Measurements from ENCODE around the gene ADARB1.

ADARB1 gene

DNA sequence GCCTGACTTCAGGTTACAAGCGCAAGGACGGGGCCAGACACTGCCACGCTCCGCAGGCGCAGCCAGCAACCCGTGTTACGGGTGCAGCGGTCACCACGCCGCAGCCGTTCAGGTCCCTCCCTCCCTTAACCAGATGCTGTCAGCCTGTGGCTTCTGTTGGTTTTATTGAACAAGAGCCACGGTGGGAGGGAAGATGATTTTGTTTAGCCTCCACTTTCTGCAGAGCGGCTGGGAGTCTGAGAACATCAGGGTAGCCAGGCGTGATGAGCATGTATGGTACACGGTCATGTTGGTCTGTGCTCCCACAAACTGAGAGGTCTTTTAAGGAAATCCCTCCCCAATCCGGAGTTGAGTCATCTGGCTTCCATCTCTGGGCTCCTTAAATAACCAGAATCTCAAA lies 18.5 kb upstream of the ADARB1 start:
- DNase-seq, result no peak

DNA sequence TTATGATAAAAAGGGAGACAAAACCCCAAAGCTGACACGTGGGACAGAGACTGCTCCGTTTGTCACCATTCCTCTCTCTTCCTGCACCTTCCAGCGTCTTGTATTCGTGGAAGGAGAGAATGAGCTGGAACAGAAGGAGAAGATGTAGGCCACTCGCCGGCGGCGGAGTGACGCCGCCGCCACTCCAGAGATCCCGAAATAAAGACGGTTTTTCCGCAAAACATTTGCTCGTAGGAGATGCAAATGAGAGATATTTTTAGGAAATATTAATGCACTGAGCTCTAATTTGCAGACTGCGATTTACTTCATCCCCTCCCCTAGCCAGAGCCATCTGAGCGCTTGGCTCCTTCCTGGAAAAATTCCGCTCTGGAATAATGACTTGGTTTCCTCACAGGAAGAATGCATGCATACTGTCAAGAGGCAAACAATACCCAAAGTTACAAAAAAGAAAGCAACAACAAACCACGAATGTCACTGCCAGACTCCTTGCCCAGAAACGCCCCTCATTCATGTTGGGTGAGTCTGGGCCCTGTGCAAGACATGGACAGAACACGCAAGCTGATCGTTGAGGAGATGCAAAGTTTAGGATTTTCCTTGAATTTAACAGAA lies 18.0 kb upstream of the ADARB1 start:
- DNase-seq, result no peak

DNA sequence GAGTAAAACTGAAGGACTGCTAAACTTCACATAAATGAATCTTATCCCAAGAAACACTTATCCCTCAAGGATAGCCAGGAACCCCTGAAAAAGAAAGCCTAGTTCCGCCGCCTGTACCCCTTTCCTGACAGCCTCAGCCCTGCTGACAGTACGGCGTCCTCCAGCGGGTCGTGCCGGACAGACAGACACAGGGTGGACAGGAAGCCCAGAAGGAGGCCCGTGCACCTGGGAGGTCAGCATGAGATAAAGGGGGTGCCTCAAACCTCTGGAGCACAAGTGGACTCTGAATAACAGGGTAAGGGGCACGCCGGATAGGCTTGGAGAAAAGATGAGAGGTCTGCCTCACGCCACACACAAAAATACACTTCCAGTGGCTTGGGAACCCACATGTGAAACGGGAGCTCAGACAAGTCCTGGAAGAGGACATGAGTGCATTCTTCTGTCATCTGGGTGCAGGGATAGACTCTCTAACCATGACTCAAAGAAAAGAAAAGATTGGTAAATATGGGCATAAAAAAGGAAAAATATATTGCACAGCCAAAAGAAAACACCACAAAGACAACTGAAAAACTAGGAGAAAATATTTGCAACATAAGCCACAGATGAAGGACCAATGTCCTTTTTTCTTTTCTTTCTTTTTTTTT lies 17.3 kb upstream of the ADARB1 start:
- DNase-seq, result no peak

DNA sequence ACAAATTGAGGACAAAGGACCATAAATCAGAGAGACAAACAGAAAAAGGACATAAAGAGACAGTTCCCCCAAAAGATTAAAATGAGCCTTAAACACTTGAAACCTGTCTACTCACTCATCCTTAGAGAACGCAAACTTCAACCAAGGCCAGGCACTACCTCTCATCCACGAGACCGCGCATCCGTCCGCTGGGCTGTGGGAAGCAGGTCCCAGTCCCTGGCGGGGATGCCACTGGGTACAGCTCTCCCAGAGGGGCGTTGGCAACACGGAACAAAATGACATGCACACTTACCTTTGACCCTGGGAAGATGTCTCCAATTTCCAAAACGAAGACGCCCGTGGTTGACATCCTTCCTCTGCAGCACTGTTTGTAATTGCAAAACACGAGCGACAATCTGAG lies 16.5 kb upstream of the ADARB1 start:
- no peak for DNase-seq

DNA sequence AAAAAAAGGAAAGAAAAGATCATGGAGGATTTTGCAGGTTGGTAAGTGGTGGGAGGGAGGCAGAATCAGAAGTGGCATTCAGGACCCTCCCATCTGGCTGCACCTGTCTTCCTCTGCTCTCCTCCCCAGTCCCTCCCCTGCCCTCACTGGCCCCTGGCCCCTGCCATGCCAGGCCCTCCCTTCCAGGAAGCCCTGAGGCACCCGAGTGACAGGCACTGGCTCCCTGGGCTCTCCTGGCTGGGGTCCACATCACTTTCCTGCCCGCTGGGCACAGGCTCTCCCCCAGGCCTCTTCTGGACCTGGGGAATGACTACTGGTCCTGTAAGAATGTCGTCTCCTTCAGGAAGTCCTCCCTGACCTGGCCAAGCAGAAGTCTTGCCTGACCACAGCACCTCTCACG lies 15.3 kb upstream of the ADARB1 start:
- no peak for DNase-seq

DNA sequence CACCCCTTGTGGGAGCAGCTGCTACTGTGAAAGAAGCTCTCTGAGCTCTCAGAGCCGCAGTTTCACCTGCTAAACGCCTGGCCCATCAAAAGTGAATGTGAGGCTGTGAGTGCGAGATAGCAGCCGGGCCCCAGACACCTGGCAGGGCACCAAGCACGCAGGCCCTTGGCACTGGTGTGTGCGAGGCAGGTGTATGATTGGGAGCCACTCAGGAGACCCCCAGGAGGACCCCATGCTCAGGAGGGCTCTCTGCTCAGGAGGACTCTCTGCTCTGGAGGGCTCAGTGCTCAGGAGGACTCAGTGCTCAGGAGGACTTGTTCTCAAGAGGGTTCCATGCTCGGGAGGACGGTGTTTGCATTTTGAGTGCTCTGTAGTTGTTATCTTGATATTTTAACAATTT lies 14.3 kb upstream of the ADARB1 start:
- no peak for DNase-seq

DNA sequence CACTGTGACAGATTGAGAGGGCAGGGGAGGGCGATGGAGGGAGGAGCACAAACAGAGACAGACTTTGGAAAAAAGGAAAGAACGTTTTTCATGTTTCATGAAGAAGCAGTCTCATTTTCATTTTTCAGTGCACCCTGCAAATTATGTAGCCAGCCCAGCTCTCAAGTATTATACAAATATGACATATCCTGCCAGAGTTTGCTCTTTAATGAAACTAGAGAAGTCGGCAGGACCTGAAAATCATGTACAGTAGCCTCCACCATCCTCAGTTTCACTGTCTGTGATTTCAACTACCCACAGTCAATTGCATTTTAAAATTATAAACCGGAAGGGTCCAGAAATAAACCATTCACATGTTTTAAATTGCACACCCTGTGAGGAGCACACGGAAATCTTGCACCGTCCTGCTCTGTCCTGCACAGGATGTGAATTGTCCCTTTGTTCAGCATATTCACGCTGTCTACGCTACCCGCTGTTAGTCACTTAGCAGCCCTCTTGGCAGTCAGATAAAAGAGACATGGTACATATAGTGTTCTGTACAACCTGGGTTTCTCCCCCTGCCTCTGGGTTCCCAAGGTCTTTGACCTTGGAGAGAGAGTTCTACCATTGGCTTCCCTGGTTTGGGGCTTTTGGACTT lies 13.6 kb upstream of the ADARB1 start:
- DNase-seq, result no peak

DNA sequence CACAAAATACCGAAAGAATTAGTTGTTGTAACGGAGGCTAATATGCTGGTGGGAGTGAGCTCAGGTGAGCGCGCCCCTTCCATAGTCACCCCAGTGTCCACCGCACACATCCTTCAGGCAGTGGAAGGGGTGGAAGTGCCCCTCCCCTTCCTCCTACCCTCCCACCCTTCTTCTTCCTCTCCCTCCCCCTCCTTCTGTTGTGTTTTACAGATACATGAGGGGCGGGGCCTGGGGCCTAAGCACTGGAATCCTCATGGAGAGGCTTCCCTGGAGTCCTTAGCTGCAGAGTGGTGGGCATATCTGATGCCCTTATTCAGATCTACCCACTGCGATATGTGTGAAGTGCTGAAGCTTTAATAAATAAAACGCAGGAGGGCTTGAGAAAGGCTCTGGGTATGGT lies 10.3 kb upstream of the ADARB1 start:
- DNase-seq, result no peak

DNA sequence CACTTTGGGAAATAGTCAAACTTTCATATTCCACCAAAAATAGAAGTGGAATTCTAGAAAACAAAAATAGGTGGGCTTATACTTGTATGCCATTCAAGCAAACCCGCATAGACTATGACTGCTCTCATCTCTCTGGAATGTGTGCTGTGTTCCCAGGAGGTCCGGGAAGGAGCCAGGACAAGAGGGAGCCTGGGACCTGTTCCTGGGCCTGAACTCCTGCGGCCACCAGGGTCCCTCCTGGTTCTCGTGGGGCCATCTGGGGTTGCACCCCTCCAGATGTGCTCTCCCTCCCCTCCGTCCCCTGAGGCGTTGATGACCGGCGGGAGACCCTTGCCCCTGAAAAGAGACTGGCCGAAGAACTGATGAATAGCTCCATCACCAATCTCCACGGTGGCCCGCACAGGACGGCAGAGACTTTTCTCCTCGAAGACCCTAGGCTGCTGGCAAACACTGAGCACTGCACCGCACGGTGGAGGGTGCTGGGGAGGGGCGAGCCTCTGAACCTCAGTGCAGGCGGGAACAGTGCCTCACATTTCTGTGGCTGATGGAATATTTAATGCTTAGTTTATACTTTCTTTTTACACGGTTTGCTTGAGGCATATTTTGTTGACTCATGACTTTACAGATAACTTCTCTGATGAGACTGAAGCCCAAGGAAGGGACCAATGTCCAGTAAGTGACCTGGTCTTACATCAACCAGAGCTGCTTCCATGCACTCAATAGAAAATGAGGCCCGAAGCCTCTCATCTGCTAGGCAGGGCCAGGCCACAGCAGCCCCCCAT lies 9.6 kb upstream of the ADARB1 start:
- no peak for DNase-seq

DNA sequence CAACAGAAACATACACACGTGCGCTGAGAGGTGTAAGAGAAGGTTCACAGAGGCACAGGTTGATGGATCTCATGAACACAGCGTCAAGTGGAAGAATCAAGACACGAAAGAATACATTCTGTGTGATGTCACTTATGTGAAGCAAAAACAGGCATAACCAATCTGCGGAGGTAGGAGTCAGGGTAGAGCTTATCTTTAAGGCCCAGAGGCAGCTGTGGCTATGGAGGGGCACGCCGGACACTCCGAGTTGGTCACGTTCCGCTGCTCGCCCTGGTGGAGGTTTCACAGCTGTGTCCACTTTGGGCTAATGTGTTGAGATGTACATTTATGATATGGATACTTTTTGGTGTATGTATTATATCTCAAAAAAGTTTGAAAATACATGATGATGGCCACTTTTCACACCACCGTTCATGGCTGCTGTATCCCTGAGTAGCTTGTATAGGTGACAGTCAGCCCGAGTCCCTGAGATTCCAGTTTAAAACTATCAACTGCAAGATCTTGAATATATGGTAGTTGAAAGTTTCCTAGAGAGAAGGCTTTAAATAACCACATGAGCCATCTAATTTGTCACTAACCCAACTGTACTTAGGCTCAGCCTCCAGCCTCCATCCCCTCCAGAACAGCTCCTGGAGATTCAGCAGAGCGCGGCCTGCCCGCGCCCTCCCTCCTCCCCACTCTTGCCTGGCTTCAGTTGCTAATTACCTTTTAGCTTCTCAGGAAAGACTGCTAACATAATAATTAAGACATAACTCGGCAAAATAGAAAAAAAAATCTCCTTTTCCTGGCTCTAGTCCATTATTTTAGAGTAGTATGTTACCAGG lies 6.7 kb upstream of the ADARB1 start:
- DNase-seq, result no peak

DNA sequence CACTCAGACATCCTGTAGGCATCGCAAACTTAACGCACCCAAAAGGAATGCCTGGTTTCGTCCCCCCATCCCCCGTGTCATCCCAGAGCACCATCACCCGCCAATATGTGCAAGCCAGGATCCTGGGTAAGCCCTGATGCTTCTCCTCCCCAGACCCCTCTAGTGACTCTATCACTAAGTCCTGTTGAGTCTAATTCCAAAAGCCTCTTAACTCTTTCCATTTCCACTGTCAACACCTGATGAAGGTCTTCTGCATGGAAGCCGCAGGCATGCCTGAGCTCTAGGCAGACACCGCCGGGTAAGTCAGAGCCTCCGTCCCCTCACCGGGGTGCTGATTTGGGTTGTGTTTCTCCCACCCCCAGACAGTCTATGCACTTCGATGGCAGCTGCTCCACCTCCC lies 5.3 kb upstream of the ADARB1 start:
- DNase-seq, result no peak

DNA sequence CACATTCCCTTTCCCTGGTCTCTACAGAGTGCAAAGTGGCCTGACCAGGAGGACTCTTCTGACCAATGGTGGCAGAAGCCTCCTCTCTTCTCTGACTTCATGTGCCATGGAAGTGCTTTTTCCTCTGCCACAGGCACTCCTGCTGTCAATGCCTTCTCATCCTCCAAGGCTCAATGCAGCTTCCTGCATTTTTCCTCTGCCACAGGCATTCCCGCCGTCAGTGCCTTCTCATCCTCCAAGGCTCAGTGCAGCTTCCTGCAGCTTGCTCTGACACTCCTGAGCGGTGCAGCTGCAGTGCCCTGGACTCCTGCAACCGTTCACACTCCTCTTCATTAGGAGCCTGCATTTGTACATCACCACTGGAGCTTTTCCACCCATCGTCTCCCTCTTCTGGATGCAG lies 4.7 kb upstream of the ADARB1 start:
- no peak for DNase-seq

DNA sequence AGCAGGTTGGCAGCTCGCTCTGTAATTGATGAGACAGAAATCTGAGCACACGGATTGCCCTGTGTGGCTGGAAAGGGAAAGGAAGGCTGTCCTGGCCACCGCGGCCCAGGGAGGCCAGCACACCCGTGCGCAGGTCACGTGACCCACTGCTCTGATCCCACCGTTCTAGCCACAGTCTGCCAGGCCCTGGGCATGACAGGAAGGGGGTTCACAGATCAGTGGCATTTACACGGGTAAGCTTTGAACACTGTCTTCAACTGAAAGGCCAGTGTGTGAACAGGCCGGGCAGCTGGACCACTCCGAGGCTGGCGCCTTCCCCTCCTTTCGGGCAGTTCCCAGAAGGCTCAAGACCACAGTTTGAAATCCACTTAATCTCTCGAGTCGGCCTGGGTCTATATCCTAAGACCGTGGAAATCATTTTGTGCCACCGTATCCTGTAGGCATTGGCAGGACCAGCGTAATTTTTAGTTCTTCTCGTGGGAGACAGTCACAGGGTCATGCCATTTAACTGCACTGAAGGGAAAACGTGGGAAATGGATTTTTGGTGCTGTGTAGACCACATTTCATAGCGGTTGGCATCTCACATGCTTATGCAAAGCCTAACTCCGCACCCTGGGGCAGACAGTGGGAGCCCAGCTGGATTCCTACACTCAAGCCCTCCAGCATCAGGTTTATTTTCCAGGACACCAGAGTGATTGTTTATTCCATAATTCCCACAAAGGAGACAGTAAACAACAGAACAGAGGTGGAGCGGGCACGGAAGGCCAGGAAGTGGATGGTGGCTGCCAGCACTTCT lies 3.1 kb upstream of the ADARB1 start:
- DNase-seq, result no peak

DNA sequence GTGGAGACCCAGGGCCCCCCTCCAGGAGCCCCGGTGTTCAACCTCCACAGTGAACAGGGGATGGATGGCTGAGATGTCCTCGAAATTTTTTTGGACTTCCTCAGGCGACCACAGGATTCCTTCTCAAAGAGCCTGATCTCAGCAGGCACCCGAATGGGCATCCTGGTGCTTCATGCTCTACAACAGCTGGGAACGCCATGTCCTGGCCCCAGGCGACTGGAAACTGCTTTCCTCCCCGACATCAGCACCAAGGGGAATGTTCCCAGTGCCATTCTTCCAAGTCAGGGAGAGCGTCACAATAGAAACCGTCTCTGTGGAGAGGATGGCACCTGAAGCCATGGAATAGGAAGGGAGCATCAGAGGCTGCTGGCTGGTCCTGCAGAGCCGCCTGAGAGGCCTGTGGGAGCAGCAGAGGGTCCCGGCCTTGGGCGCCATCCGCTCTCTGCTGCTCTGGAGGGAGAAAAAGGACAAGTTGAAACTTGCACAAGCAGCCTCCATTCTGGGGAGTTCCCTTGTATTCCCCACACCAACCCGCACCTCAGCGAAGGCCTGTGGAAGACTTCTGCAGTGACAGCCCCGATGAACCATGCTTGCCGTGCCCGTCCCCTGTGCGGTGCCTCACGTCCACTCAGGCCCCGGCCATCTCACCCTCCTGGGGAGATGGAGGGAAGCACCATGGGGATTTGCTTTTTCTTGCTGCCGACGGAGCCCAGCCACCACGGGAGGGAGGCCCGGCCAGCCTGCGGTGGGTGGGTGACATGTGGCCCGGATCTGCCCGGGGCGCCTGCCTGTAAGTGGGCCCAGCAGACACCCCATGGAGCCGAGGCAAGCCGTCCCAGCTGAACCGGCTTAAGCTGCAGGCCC lies 2.3 kb upstream of the ADARB1 start:
- DNase-seq, result no peak

DNA sequence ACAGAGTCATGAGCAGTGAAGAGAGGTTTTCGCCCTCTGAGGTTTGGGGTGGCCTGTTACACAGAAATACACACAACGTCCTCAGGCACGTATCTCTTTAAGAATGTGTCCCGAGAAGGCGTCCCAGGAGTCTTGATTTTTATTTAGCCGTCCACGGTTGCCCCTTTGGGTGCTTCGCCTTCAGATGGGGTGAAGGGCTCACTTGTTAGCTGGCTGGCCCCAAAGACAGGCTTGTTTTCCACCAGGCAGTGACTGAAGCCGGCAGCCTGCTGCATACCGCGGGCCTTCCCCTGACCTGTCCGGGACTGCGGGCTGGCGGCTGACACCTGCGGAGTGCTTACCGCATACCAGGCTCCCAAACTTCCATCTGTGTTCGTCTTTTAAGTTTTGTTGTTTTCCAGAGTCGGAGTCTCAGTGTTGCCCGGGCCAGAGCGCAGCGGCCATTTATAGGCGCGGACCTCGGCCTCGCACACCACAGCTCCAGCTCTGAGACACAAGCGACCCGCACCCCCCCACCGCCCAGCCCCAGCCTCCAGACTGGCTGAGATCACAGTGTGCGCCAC lies 1.6 kb upstream of the ADARB1 start:
- no peak for DNase-seq

DNA sequence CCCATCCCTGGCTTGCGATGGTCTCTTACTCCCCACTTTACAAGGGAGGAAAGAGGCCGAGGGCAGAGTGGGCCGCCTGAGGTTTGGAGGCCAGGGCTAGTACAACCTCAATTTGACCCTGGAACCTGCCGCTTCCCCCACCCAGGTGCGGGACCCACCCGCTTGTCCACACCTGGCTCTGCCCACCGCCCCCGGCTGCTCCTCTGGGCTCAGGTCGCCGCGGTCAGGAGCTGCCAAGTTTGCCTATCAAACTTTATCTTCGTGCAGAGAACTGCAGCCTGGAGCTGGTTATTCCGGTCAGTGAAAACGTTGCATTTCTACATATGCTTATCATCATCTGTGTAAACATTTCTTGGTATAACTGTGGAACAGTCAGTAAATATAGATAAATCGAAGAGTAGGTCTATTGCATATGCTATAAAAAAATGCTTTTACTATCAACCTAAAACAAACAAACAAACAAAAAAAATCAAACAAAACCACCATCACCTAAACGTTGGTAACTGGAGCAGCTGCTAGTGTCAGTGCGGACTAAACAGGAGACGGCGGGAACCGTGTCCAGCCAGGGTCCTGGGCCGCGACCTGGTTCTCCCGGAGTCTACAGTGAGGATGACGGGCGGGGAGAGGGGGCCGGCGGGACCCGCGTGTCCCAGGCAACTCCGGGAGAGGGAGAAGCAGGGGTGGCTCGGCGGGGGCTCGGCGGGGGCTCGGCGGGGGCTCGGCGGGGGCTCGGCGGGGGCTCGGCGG lies 906 bp upstream of the ADARB1 start:
- DNase-seq, result no peak

DNA sequence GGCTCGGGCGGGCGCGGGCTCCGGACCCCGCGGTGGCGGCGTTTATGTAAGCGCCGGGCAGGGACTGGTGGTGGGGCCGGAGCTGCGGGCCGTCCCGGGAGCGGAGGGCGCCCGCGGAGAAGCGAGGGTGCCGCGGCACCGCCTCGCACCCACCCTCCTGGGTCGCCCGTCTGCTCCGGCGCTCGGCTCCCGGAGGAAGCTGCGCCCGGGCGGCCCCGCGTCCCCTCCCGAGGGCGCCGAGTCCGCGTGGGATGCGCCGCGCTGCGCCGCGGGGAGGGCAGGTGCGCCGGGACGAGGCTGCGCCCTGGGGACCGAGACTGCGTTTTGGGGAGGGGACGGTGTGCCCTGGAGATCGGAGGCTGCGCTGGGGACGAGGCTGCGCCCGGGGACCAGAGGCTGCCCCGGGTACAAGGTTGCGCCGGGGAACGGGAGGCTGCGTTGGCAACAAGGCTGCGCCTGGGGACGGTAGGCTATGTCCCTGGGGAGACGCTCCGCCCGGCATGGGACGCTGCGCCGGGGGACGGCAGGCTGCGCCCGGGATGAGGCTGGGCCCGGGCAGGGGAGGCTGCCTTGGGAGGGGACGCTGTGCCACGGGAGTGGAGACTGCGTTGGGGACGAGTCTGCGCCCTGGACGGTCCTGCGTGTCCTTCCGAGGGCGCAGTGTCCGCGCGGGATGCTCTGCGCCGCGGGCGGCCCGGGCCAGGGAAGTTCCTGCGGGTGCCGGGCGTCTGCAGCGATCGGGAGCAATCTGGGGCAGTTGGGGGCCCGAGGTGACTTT lies 627 bp downstream of the ADARB1 start:
- DNase-seq, result peak in 1 of 2 experiments; percentile 20

DNA sequence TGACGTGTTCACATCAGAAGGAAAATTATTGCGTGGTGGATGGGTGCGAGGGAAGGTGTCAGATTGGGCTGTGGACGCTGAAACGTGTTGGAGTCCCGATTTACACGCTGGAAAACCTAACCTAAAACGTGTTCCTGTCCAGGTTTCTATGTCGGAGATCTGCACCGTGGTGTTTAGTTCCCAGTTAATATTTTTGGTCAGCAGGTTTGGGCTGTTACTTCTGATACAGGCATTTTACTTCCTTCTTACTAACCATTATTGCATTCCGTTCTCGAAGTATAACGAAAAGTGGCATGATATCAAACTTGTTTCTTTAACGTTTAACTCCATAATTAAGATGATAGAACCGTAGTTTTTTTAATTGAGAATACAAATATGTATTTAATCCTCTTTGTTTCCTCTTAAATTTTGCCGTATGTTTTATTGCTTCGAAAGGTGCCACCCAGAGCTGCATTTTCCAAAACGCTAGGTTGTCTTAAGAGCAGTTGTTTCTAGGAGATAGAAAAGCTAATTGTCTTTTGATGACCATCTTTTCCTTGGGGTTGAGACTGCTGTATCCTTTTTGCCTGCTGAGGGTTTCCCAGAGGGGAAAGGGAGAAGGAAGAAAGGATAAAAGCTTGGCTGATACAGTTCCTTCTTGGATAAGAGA lies 1.3 kb downstream of the ADARB1 start:
- no peak for DNase-seq

All from activated CD4-positive, alpha-beta T cell treated with anti-CD3 and anti-CD28 coated beads, Interleukin-2, amount 50 U/mL, for 4 hours (primary cell).